SJCRH30 (cell line): Measurements from ENCODE around the gene GOLGB1. TPM values are rescaled to one million over a fixed set of nuclear protein-coding genes. Genes with fewer than 3 reads are reported as not detected.
"Not testable (repeated sequence)": the region's sequence is repeated elsewhere in the genome, so short reads cannot be mapped to it uniquely, and the experiment has no call there.

ENCODE experiments used
- DNase-seq, 2 experiments: peaks; one replicate each; pipeline ENCODE4 v3.0.0-alpha.2; 2015 to 2020
- H3K27ac ChIP-seq: fragments of 250-450 bp; sonication (Bioruptor Pico); 2 replicates; pipeline ENCODE4 v1.5.1; 2020; ENCODE audit warnings: mild to moderate bottlenecking, moderate library complexity
- H3K27me3 ChIP-seq: fragments of 250-450 bp; sonication (Bioruptor Pico); 2 replicates; pipeline ENCODE4 v1.5.1; 2020; ENCODE audit warnings: mild to moderate bottlenecking, moderate library complexity
- H3K36me3 ChIP-seq: fragments of 250-450 bp; sonication (Bioruptor Pico); 2 replicates; pipeline ENCODE4 v1.5.1; 2020; ENCODE audit warnings: mild to moderate bottlenecking, moderate library complexity
- H3K4me1 ChIP-seq: fragments of 250-450 bp; sonication (Bioruptor Pico); 2 replicates; pipeline ENCODE4 v1.5.1; 2020; ENCODE audit warnings: mild to moderate bottlenecking, moderate library complexity
- H3K4me3 ChIP-seq: fragments of 250-450 bp; sonication (Bioruptor Pico); 2 replicates; pipeline ENCODE4 v1.5.1; 2020; ENCODE audit warnings: mild to moderate bottlenecking, moderate library complexity
- H3K9me3 ChIP-seq: fragments of 250-450 bp; sonication (Bioruptor Pico); replicated peaks from 2 replicates; pipeline ENCODE4 v1.5.1; 2020; ENCODE audit warnings: mild to moderate bottlenecking, moderate library complexity
- total RNA-seq: library from RNA; depleted of rRNA; stranded (reverse); fragments of >200 nt; shearing (Covaris generic); gene quantifications from 2 replicates; pipeline ENCODE4 v1.2.3, GENCODE V29; 2014

GOLGB1 gene
- total RNA-seq, 1 experiment from 2014 or later: 33.9 TPM

DNA sequence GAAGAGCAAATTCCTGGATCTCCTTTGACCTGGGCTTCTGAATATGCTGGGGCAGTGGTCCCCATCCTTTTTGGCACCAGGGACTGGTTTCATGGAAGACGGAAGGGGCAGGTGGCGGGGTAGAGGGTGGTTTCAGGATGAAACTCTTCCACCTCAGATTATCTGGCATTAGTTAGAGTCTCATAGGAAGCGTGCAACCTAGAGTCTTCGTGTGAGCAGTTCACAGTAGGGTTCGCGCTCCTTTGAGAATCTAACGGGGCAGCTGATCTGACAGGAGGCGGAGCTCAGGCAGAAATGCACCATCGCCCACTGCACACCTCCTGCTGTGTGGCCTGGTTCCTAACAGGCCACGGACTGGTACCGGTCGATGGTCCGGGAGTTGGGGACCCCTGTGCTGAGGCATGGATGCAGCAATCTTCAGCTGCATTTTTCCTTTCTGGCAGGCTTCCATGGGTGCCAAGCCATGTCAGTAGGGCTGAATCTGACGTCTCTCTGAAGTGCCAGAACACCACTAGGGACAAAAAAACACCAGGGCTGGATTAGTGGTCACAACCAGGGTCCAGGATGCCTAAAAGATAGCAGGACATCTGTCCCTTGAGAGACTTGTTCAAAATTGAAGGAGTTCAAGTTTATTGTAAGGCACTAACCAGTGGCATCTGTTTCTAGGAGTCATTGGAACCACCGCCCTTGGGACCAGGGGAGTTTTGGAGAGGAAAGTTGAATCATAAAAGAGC, 8.4 kb upstream of the GOLGB1 start:
- Histone ChIP-seq H3K27ac (peak overlapping the region; percentile 92), H3K36me3 (no peaks in the 10 kb centered on the region), H3K4me1 (peaks cover 23% of the 10 kb centered on the region), H3K9me3 (no peaks in the 10 kb centered on the region), H3K4me3 (peak overlapping the region; percentile 43), H3K27me3 (no peaks in the 10 kb centered on the region)
- peak; percentile 23 to 50 for DNase-seq

DNA sequence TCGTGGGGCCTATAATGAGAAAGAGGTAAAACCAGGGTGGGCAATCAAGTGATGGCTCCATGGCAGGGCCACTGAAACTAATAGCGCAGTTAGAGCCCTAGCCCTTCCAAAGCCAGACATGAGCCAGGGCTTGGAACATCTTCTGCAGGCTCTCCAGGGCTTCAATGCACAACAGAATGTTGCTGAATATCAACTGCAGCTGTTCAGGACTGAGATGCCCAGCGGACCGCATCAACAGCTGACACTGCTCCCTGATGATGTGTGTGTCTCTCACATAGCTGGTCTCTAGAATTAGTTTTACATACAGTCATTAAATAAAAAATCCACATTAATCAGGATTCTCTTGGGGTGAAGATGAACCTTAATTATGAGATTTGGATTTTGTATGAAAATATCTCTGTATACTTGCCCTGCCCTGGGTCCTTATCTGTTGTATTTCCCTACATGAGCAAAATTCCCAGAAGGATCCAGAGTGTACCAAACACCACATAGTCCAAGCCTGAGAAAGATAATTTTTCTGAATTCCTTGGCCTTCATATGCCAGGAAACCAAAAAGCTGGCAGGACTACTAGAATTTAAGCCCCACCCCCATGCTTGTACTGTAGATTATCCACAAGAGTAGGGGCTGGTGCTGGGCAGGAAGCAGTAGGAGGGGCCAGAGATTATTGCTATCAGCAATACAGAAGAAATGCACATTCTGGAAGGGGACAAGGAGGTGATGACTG, 7.7 kb upstream of the GOLGB1 start:
- Histone ChIP-seq H3K4me1 (peaks cover 23% of the 10 kb centered on the region), H3K4me3 (peak overlapping the region; percentile 43), H3K27ac (peak overlapping the region; percentile 92), H3K27me3 (no peaks in the 10 kb centered on the region), H3K9me3 (no peaks in the 10 kb centered on the region), H3K36me3 (no peaks in the 10 kb centered on the region)
- peak; percentile 88 to 94 for DNase-seq

DNA sequence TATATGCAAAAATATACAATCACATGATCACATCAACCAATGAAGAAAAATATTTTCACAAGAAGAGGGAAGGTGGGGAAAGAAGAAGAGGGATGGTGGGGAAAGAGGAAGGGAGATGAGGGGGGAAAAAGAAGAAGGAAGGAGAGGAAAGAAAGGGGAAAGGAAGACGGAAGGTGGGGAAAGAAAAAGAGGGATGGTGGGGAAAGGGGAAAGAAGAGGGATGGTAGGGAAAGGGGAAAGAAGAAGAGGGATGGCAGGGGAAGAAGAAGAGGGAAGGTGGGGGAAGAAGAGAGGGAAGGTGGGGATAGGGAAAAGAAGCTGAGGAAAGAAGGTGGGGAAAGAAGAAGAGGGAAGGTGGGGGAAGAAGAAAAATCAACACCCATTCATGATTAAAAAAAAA, 3.2 kb upstream of the GOLGB1 start:
- Histone ChIP-seq H3K4me1 (peaks cover 18% of the 10 kb centered on the region), H3K9me3 (no peaks in the 10 kb centered on the region), H3K36me3 (no peaks in the 10 kb centered on the region), H3K27ac (no peak overlapping the region), H3K4me3 (no peak overlapping the region), H3K27me3 (no peaks in the 10 kb centered on the region)
- DNase-seq: no peak

DNA sequence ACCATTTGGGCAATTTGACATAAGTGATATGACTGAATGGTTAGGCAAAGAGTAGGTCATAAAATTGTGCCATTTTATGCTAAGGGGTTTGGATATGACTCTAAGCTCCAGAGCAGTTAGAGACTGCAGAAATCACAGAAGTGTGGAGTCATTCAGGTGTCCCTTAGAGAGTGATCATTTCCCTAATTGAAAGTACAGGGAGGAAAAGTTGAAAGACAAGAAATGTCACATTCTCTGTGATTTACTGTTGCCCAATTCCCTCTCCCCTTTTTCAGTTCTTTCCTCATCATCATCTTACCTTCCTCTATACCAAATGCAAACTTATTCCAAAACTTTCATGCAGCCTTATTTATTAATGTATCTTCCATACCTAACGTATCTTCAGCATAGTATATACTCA, 2.7 kb upstream of the GOLGB1 start:
- DNase-seq: no peak
- H3K9me3 ChIP-seq: no peaks in the 10 kb centered on the region
- H3K4me3 ChIP-seq: no peak overlapping the region
- H3K27ac ChIP-seq: no peak overlapping the region
- no peaks in the 10 kb centered on the region for H3K27me3 ChIP-seq
- peaks cover 17% of the 10 kb centered on the region for H3K4me1 ChIP-seq
- no peaks in the 10 kb centered on the region for H3K36me3 ChIP-seq

DNA sequence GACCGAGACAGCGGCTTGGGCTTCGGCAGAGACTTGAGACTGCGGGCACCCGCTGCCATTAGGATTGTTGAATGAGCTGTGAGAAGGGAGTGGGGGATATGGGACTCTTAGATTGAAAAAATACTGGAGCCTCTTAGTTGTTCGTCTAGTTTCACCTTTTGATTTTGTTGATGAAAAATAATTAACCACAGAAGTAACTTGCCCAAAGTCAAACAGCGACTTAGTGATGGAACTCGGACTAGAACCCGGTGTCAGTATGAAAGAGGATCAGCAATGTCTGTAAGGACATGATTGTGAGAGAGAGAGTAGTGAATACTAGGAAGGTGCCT, 510 bp upstream of the GOLGB1 start:
- no peak for DNase-seq
- H3K36me3 ChIP-seq: no peaks in the 10 kb centered on the region
- peaks cover 10% of the 10 kb centered on the region for H3K4me1 ChIP-seq
- peak overlapping the region; percentile 85 for H3K4me3 ChIP-seq
- H3K27me3 ChIP-seq: no peaks in the 10 kb centered on the region
- H3K9me3 ChIP-seq: no peaks in the 10 kb centered on the region
- H3K27ac ChIP-seq: peak overlapping the region; percentile 73

DNA sequence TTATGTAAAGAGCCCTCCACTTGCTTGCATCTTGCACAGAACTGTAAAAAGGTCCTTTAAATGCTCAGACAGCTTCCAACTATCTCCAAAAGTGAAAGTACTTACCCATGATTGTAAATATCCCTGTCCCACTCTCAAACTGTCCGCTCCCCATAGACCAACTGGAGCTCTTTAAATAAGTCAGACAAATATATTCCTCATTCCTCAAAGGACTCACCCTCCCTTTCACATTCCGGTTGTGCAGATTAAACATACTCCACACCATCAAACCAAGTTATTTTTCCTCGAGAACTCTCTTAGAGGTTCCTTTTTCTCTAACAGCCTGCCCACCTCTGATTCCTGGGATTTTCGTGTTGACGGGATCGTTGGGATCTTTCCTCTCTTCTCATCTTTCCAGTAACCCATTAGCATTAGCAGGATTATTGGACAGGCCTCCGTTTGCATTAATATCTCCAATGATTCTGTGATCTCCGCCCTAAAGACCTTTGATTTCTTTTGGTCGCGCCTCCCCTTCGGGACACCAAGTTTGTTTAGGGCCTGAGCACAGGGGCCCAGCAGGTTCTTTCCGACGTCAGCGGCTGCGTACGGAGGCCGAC, 763 bp downstream of the GOLGB1 start:
- DNase-seq: no peak
- no peaks in the 10 kb centered on the region for H3K36me3 ChIP-seq
- H3K4me3 ChIP-seq: peak overlapping the region; percentile 85
- peak overlapping the region; percentile 58 for H3K27ac ChIP-seq
- H3K9me3 ChIP-seq: no peaks in the 10 kb centered on the region
- no peaks in the 10 kb centered on the region for H3K27me3 ChIP-seq
- peaks cover 10% of the 10 kb centered on the region for H3K4me1 ChIP-seq

DNA sequence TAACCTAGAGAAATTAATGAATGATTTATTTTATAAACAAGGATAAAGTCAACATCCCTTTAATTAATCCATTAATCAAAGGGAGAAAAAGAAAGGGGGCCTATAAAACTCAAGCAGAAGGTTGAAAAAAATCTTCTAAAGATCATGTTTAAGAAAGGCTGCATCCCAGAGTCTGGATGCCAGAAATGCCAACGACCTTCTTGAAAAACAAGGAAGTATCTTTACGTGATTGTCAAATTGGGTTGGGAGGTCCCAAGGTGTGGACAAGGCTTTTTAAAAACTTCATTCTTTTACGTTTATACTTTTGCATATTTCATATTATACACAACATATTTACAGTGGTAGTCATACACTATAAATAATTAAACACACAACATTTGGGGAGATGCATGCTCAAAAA, 1.6 kb downstream of the GOLGB1 start:
- no peaks in the 10 kb centered on the region for H3K27me3 ChIP-seq
- DNase-seq: no peak
- H3K36me3 ChIP-seq: 0 out of 2 replicates have a peak, but pooled peaks cover 3% of the 10 kb centered on the region
- peaks cover 3% of the 10 kb centered on the region for H3K9me3 ChIP-seq
- H3K4me3 ChIP-seq: peak overlapping the region; percentile 85
- no peak overlapping the region for H3K27ac ChIP-seq
- peaks cover 10% of the 10 kb centered on the region for H3K4me1 ChIP-seq

DNA sequence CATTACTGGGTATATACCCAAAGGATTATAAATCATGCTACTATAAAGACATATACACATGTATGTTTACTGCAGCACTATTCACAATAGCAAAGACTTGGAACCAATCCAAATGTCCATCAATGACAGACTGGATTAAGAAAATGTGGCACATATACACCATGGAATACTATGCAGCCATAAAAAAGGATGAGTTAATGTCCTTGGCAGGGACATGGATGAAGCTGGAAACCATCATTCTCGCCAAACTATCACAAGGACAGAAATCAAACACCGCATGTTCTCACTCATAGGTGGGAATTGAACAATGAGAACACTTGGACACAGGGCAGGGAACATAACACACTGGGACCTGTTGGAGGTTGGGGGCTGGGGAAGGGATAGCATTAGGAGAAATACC, 6.4 kb downstream of the GOLGB1 start:
- not testable (repeated sequence) for H3K4me3 ChIP-seq, H3K27ac ChIP-seq, H3K9me3 ChIP-seq, H3K36me3 ChIP-seq, DNase-seq, H3K27me3 ChIP-seq
- peaks cover 18% of the 10 kb centered on the region for H3K4me1 ChIP-seq

DNA sequence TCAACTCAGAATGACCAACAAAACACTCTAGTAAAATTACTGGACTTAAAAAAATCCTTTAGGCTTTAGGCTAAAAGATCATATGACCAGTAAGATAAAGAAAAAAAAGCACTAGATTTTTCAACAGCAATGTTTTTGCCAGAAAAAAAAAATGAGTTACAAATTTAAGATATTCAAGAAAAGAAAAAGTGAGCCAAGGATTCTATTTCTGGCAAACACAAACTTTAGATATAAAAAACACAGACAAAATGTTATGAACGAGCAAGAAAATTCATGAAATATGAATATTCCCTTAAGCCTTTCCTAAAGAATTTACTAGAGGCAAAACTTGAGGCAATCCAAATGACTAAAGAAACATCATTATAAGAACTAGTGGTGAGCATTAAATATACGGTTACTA, 8.6 kb downstream of the GOLGB1 start:
- DNase-seq: no peak
- Histone ChIP-seq H3K27me3 (no peaks in the 10 kb centered on the region), H3K4me1 (peaks cover 13% of the 10 kb centered on the region), H3K36me3 (0 out of 2 replicates have a peak, but pooled peaks cover 3% of the 10 kb centered on the region), H3K4me3 (no peak overlapping the region), H3K27ac (no peak overlapping the region), H3K9me3 (peaks cover 5% of the 10 kb centered on the region)

DNA sequence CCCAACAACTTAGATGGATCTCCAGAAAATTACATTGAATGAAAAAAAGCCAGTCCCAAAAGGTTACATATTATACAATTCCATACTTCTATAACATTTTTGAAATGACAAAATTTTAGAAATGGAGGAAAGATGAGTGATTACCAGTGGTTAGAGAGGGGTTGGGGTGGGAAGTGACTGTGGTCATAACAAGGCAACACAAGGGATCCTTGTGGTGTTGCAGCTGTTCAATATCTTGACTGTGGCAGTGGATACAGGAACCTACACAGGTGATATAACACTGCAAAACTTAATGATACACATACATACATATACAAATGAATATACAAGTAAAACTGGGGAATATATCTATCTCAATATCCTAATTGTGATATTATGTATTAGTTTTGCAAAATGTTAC, 9.6 kb downstream of the GOLGB1 start:
- no peak overlapping the region for H3K27ac ChIP-seq

DNA sequence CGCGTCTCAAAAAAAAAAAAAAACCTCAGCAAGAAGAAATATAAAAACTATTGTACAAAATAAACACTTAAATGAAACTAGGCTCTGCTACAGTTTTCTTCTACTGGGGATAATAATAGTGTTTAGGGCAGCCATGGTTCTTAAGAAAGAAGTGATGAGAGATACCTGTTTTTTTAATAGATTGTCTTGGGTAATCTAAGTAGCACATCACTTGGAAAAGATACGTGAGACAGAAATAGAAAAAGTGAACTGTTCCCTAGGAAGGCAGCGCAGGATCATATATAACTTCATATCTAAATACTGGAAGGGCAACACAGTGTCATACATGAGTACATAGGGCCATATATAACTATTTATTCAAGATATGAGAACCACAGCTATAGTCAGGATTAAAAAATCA, 11.9 kb downstream of the GOLGB1 start:
- no peak overlapping the region for H3K4me3 ChIP-seq
- no peaks in the 10 kb centered on the region; the same call in 1 of the 2 replicates for H3K9me3 ChIP-seq
- no peak overlapping the region for H3K27ac ChIP-seq
- no peak for DNase-seq
- peaks cover 13% of the 10 kb centered on the region for H3K4me1 ChIP-seq
- H3K27me3 ChIP-seq: no peaks in the 10 kb centered on the region
- H3K36me3 ChIP-seq: no peaks in the 10 kb centered on the region

More for the DNA sequence above, 9.6 kb downstream of the GOLGB1 start:
- H3K4me3 ChIP-seq: no peak overlapping the region
- peaks cover 5% of the 10 kb centered on the region for H3K9me3 ChIP-seq
- DNase-seq: peak; percentile 15 to 60
- peaks cover 13% of the 10 kb centered on the region for H3K4me1 ChIP-seq
- no peaks in the 10 kb centered on the region for H3K27me3 ChIP-seq
- 0 out of 2 replicates have a peak, but pooled peaks cover 3% of the 10 kb centered on the region for H3K36me3 ChIP-seq

DNA sequence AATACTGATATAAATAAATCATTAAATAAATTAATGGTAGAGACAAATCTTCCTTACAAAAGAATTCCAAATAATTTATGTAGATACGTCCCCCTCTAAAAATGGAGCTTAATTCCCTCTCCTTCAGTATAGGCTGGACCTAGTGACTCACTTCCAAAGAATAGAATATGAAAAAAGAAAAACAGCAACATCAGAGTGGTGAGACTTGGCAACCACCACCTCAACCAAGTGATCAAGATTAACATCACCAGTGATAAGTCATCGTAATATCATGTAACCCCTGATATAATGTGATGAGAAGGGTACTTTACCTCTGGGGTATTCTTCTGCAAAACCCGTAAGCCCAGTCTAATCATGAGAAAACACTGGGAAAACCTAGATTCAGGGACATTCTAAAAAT, 13.4 kb downstream of the GOLGB1 start:
- no peak for DNase-seq

DNA sequence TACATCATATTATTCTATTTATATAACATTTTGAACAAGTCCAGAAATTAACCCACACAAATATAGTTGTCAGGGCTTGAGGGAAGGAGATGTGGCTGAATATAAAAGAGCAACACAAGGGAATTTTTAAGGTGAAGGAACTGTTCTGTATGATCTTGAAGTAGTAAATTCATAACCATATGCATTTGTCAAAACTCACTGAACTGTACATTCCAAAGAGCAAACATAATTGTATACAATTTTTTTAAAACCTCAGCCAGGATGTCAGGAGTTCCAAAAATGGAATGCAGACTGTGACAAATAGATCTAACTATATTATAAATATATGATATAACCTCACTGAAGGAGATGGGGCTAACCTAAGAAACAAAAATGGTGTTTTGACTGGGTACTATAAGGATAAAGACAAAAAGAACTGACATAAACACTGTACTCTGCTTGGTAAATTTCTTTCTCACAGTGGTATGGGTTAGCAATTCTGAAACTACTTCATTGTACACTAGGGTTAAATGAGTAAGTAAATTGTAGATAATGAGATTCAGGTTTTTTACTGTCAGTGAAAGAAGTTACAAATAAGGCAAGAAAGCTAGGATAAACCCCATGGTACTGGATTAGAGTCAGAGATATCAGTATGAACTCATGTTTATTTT, 14.4 kb downstream of the GOLGB1 start:
- H3K36me3 ChIP-seq: no peaks in the 10 kb centered on the region
- no peaks in the 10 kb centered on the region; the same call in 1 of the 2 replicates for H3K9me3 ChIP-seq
- H3K27me3 ChIP-seq: no peaks in the 10 kb centered on the region
- H3K4me3 ChIP-seq: no peak overlapping the region
- peaks cover 9% of the 10 kb centered on the region for H3K4me1 ChIP-seq
- H3K27ac ChIP-seq: no peak overlapping the region
- DNase-seq: no peak

More for the DNA sequence above, 13.4 kb downstream of the GOLGB1 start:
- Histone ChIP-seq H3K27ac (no peak overlapping the region), H3K36me3 (no peaks in the 10 kb centered on the region), H3K4me3 (no peak overlapping the region), H3K27me3 (no peaks in the 10 kb centered on the region), H3K4me1 (peaks cover 13% of the 10 kb centered on the region), H3K9me3 (no peaks in the 10 kb centered on the region; the same call in 1 of the 2 replicates)

DNA sequence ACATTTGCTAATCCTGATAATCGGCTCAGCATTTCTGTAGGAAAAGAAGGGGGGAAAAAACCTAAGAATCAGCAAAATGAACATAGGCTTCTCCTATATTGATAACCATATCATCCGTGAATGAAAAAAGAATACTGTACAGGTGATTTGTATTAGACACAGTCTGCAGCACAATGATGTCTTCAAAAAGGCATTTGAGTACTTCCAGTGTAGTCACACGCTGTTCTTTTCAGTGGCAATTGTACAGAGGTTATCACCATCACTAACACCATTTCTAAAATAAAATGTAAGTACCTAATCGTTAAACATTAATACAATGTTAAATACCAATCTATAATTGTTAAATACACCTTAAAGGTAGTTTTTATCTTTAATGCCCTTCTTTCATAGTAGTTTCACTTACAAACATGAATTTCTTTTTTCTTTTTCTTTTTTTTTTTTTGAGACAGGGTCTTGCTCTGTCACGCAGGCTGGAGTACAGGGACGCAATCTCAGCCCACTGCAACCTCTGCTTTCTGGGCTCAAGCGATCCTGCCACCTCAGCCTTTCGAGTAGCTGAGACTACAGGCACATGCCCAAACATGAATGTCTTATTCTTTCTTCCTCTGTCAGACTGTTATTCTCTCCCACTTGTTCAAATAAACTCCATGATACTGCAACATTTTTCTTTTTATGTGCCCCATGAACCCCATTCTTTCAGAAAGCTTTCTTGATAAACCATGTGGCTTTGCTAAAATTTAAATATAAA, 18.4 kb downstream of the GOLGB1 start:
- DNase-seq: no peak
- Histone ChIP-seq H3K27me3 (no peaks in the 10 kb centered on the region), H3K36me3 (peaks cover 14% of the 10 kb centered on the region), H3K27ac (no peak overlapping the region), H3K9me3 (no peaks in the 10 kb centered on the region), H3K4me3 (no peak overlapping the region), H3K4me1 (no peaks in the 10 kb centered on the region)
